ENCODE data around the gene TBC1D16.

GRCh38 chr17:80083136-80083661 lies 47.5 kb upstream of the TBC1D16 start:
- no peak for TF ChIP-seq EZH2phosphoT487 (IDR thresholded peaks at IDR 0.05; ENCODE audit: insufficient read depth, low read depth)
- no peak for TF ChIP-seq EZH2 (IDR thresholded peaks at IDR 0.05; ENCODE audit: insufficient read depth, poor library complexity, severe bottlenecking)

All from GM23248 (cell line).